CD4-positive, alpha-beta memory T cell (primary cell): ENCODE results near the gene STOX2. TPM values are rescaled to one million over a fixed set of nuclear protein-coding genes. Genes with fewer than 3 reads are reported as not detected.

Experiments
- CTCF ChIA-PET: fragments of 350-600 bp; sonication (Branson Sonifier 250); formaldehyde crosslinking; loops from one replicate; lab custom pipeline; 2021; ENCODE audit warnings: inconsistent platforms; ENCODE audit not compliant: partially characterized antibody; lab: Charles Lee
- POLR2A ChIA-PET: fragments of 350-600 bp; sonication (Branson Sonifier 250); formaldehyde crosslinking; loops from one replicate; lab custom pipeline; 2021; ENCODE audit not compliant: partially characterized antibody; lab: Charles Lee
- DNase-seq, 5 donors: peaks; one replicate each; pipeline versions ENCODE4 v3.0.0 to v3.0.0-alpha.2; 2020 to 2022; ENCODE audit warnings: mixed read lengths in 1 of 5
- H3K27ac ChIP-seq: one replicate; pipeline ENCODE4 v1.7.0; 2013; ENCODE audit warnings: low read depth, low read length
- H3K27me3 ChIP-seq: 2 replicates; pipeline ENCODE4 v1.7.0; 2013; ENCODE audit warnings: mild to moderate bottlenecking, low read length, moderate library complexity; ENCODE audit not compliant: insufficient read depth
- H3K36me3 ChIP-seq: 2 replicates; pipeline ENCODE4 v1.7.0; 2013; ENCODE audit warnings: mild to moderate bottlenecking, low read length, moderate library complexity; ENCODE audit not compliant: insufficient read depth
- H3K4me1 ChIP-seq: 2 replicates; pipeline ENCODE4 v1.7.0; 2013; ENCODE audit warnings: mild to moderate bottlenecking, low read length, moderate library complexity; ENCODE audit not compliant: insufficient read depth
- H3K4me3 ChIP-seq, 2 donors: one replicate each; pipeline ENCODE4 v1.7.0; 2013; ENCODE audit warnings: low read length in 2 of 2, mild to moderate bottlenecking in 1 of 2
- H3K9me3 ChIP-seq, 2 donors: one replicate each; pipeline ENCODE4 v1.7.0; 2013; ENCODE audit warnings: low read length in 2 of 2, control low read depth in 1 of 2; ENCODE audit not compliant: control insufficient read depth in 1 of 2
- H3K27ac Mint-ChIP-seq, 7 donors: one replicate each; pipeline ENCODE4 v1.8.0; 2020 to 2021; ENCODE audit warnings: mixed read lengths in 7 of 7, mild to moderate bottlenecking in 6 of 7, inconsistent platforms in 3 of 7, moderate library complexity in 3 of 7
- H3K27me3 Mint-ChIP-seq, 2 donors: one replicate each; pipeline ENCODE4 v1.8.0; 2020 to 2021; ENCODE audit warnings: mixed read lengths in 2 of 2
- H3K36me3 Mint-ChIP-seq, 2 donors: one replicate each; pipeline ENCODE4 v1.8.0; 2020 to 2021; ENCODE audit warnings: mixed read lengths in 2 of 2, inconsistent platforms in 1 of 2, mild to moderate bottlenecking in 1 of 2
- H3K4me1 Mint-ChIP-seq, 4 donors: one replicate each; pipeline ENCODE4 v1.8.0; 2020 to 2021; ENCODE audit warnings: mixed read lengths in 4 of 4, mild to moderate bottlenecking in 1 of 4
- H3K4me3 Mint-ChIP-seq, 8 donors: one replicate each; pipeline ENCODE4 v1.8.0; 2020 to 2021; ENCODE audit warnings: mixed read lengths in 8 of 8, mild to moderate bottlenecking in 7 of 8, moderate library complexity in 6 of 8, inconsistent platforms in 3 of 8
- H3K9me3 Mint-ChIP-seq, 8 donors: one replicate each; pipeline ENCODE4 v1.8.0; 2020 to 2021; ENCODE audit warnings: mixed read lengths in 8 of 8, mild to moderate bottlenecking in 5 of 8, inconsistent platforms in 3 of 8, moderate library complexity in 1 of 8
- intact Hi-C: fragments of 100-400 bp; cut with micrococcal nuclease; formaldehyde crosslinking; loops from one replicate; pipeline ENCODE4 v1.15.1; 2023
- polyA plus RNA-seq, 2 donors: library from polyadenylated mRNA; unstranded; fragments of 300-500 nt; fragmentation: Illumina TruSeq; gene quantifications; one replicate each; pipeline ENCODE4 v1.2.3, GENCODE V29; 2021
- total RNA-seq, 2 experiments: library from RNA; stranded (reverse); gene quantifications; one replicate each; pipeline ENCODE4 v1.2.3, GENCODE V29; 2021

Gene STOX2
- total and polyA plus RNA-seq, 4 experiments from 2014 or later, result not detected

- H3K36me3 ChIP-seq, result no peaks in the 10 kb centered on the region
- no peak overlapping the region for H3K27ac ChIP-seq
- no peaks in the 10 kb centered on the region for H3K4me1 ChIP-seq
- no peak overlapping the region for H3K4me3 ChIP-seq
- no peaks in the 10 kb centered on the region for H3K9me3 ChIP-seq
- DNase-seq, result no peak
- H3K4me3 Mint-ChIP-seq, result no peak overlapping the region
- intact Hi-C loops, result no loop called here
- H3K27ac Mint-ChIP-seq, result no peak overlapping the region
- no peaks in the 10 kb centered on the region for H3K36me3 Mint-ChIP-seq
- H3K27me3 ChIP-seq, result peaks cover 9% of the 10 kb centered on the region
- H3K27me3 Mint-ChIP-seq, result peaks cover 10 to 12% of the 10 kb centered on the region in 2 donors
- ChIA-PET POLR2A (no interaction called here), CTCF (no interaction called here)
- peaks cover 0 to 6% (median 4%) of the 10 kb centered on the region in 8 donors for H3K9me3 Mint-ChIP-seq
- H3K4me1 Mint-ChIP-seq, result no peaks in the 10 kb centered on the region
These were observed 6.7 kb upstream of the STOX2 start for GRCh38 chr4:183898456-183898855.

DNA sequence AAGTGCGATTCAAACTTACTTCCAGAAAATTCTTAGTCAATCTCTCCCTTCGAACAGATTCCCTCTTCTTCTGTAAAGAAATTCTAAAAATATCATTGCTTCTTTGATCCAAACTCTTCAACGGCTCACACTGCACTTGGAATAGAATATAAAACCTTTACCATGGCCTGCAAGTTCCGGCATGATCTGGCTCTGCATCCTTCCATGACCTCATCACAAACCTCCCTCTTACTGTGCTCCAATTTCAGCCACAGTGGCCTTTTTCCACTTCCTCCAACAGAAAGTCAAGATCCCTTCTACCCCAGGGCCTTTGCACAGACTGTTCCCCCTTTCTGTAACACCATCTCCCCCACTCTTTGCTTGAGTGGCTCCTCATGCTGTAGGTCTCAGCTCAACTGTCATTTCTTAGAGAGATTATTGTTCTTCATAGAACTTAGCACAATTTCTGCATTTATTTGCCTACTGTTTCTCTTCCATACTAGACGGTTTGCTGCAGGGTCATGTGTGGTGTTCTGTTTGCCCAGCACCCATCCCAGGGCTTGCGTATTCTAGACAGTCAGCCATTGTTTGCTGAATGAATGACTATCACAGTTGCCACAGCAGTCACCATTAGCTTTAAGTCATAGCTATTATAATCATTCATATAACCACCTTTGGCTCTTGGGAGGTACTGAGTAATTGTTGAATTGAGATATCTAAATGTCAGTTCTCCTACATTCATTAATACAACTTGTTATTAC, 1.9 kb upstream of the STOX2 start:
- Mint-ChIP-seq H3K9me3 (peaks cover 0 to 6% (median 4%) of the 10 kb centered on the region in 8 donors), H3K27me3 (peaks cover 26 to 27% of the 10 kb centered on the region in 2 donors), H3K4me3 (no peak overlapping the region), H3K27ac (no peak overlapping the region), H3K4me1 (peaks cover 2 to 7% (median 4%) of the 10 kb centered on the region in 4 donors), H3K36me3 (no peaks in the 10 kb centered on the region)
- H3K27ac ChIP-seq, result no peak overlapping the region
- no peaks in the 10 kb centered on the region for H3K36me3 ChIP-seq
- no peaks in the 10 kb centered on the region for H3K4me1 ChIP-seq
- H3K27me3 ChIP-seq, result peaks cover 16% of the 10 kb centered on the region
- no peak for DNase-seq
- H3K4me3 ChIP-seq, result no peak overlapping the region
- ChIA-PET CTCF (interaction anchor here (1.0 kb wide), 1 partner anchor 86 kb away, joined by 3 read pairs; no protein-coding TSS in a partner anchor), POLR2A (no interaction called here)
- intact Hi-C loops, result no loop called here
- no peaks in the 10 kb centered on the region for H3K9me3 ChIP-seq

DNA sequence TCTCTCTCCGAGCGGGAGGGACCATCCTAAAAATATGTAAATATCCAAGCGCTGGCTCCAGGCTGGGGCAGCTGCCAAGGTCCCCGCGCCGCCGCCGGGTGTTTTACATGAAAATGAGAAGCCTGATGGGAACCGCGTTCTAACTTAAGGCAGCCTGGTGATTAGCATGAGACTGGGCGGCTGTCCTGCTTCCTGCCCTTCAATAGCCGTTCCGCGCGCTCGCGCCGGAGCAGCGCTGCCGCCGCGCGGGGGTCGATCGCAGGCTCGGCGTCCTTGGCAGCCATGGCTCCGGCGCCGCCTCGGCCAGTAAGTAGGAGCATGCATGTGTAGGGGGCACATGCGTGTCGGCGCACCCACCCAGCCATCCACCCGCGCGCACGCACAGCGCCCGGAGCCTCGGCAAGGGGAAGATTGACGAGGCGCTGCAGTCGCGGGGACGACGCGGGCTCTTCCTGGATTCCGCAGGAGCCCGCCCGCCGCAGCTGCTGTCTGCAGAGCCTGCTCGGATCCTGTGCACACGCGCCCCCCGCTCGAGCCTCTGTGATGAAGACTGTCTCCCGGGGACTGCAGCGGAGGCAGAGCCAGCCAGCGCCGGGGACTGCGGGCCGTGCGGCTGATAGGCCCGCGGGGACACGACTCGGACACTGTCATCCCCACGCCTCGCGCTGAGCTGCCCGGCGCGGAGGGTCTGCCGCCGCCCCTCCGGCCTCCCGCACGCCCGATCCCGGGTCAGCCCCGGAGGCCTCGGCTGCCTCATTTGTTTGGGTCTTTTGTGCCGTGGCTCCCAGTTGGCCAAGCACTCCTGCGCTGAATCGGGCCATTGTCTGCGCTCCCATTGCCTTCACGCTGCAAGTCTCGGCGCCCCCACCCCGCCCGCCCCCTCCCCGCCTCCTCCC, 734 bp downstream of the STOX2 start:
- Mint-ChIP-seq H3K27me3 (peaks cover 37 to 39% of the 10 kb centered on the region in 2 donors), H3K36me3 (no peaks in the 10 kb centered on the region), H3K9me3 (peaks cover 0 to 6% (median 1%) of the 10 kb centered on the region in 8 donors), H3K4me3 (peak overlapping the region in 2 of 8 donors; percentile 19 to 51), H3K27ac (no peak overlapping the region), H3K4me1 (peaks cover 2 to 7% (median 4%) of the 10 kb centered on the region in 4 donors)
- Histone ChIP-seq H3K27ac (no peak overlapping the region), H3K4me3 (no peak overlapping the region), H3K36me3 (no peaks in the 10 kb centered on the region), H3K27me3 (peaks cover 16% of the 10 kb centered on the region), H3K4me1 (no peaks in the 10 kb centered on the region), H3K9me3 (no peaks in the 10 kb centered on the region)
- DNase-seq, result no peak
- intact Hi-C loops, result no loop called here
- POLR2A ChIA-PET, result no interaction called here
- CTCF ChIA-PET, result no interaction called here

- peaks cover 0 to 6% (median 0%) of the 10 kb centered on the region in 8 donors for H3K9me3 Mint-ChIP-seq
- CTCF ChIA-PET, result no interaction called here
- no peaks in the 10 kb centered on the region for H3K36me3 Mint-ChIP-seq
- POLR2A ChIA-PET, result no interaction called here
- peaks cover 2 to 7% (median 4%) of the 10 kb centered on the region in 4 donors for H3K4me1 Mint-ChIP-seq
- intact Hi-C loops, result no loop called here
- H3K27ac ChIP-seq, result no peak overlapping the region
- no peak overlapping the region for H3K27ac Mint-ChIP-seq
- no peak overlapping the region for H3K4me3 Mint-ChIP-seq
- H3K27me3 Mint-ChIP-seq, result peaks cover 36 to 37% of the 10 kb centered on the region in 2 donors
- no peaks in the 10 kb centered on the region for H3K4me1 ChIP-seq
- no peak overlapping the region for H3K4me3 ChIP-seq
- no peaks in the 10 kb centered on the region for H3K9me3 ChIP-seq
- no peak for DNase-seq
- peaks cover 16% of the 10 kb centered on the region for H3K27me3 ChIP-seq
- H3K36me3 ChIP-seq, result no peaks in the 10 kb centered on the region
These were observed 1.3 kb downstream of the STOX2 start for GRCh38 chr4:183906489-183906738.

DNA sequence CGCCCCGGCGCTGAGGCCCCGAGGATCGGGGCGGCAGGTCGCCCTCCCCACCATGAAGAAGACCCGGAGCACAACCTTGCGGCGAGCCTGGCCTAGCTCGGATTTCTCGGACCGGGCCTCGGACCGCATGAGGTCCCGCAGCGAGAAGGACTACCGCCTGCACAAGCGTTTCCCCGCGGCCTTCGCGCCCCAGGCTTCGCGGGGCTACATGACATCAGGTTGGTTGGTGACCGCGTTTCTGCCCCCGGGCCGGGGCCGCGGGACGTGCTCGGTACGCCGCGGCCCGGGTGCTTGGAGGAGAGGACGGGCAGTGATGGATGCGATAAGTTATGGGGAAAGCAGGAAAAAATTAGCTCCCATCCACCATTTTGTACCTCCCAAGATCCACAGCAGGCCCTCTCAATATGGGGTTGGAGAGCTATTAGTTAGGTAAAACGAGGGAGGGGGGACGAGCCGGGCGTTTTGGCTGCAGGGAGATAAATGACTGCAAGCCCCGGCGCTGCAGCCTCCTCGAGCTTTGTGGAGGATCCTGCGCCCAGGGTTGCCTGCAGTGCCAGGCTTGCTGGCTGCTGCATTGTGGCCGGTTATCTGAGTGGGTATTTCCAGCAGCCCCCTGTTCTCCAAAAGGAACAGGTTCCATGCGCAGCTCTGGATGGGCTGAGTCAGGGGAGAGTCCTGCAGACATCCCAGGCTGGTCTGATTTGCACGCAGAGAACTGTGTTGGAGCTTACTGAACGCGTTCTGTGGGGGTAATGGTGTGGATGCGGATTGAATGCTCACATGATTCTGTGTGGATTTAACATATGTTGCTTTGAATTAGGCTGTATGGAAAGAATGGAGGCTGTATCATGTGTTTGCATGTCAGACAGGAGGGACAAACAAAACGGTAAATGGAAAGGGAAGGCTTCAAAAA, 1.9 kb downstream of the STOX2 start:
- H3K4me3 Mint-ChIP-seq, result peak overlapping the region in 4 of 8 donors; percentile 3 to 44 (median 38)
- ChIA-PET POLR2A (no interaction called here), CTCF (no interaction called here)

GRCh38 chr4:183907871-183908683, 3.0 kb downstream of the STOX2 start:
- H3K4me3 Mint-ChIP-seq, result no peak overlapping the region

More for the DNA sequence above, 1.9 kb downstream of the STOX2 start:
- H3K4me3 ChIP-seq, result no peak overlapping the region
- intact Hi-C loops, result no loop called here
- Mint-ChIP-seq H3K27me3 (peaks cover 36 to 37% of the 10 kb centered on the region in 2 donors), H3K27ac (no peak overlapping the region), H3K9me3 (peaks cover 0 to 6% (median 0%) of the 10 kb centered on the region in 8 donors), H3K36me3 (no peaks in the 10 kb centered on the region), H3K4me1 (peaks cover 2 to 7% (median 4%) of the 10 kb centered on the region in 4 donors)
- no peak for DNase-seq
- no peaks in the 10 kb centered on the region for H3K4me1 ChIP-seq
- peaks cover 16% of the 10 kb centered on the region for H3K27me3 ChIP-seq
- H3K27ac ChIP-seq, result no peak overlapping the region
- no peaks in the 10 kb centered on the region for H3K36me3 ChIP-seq
- no peaks in the 10 kb centered on the region for H3K9me3 ChIP-seq

More at GRCh38 chr4:183907871-183908683, 3.0 kb downstream of the STOX2 start:
- H3K4me1 ChIP-seq, result no peaks in the 10 kb centered on the region
- H3K27me3 ChIP-seq, result peaks cover 11% of the 10 kb centered on the region
- intact Hi-C loops, result no loop called here
- DNase-seq, result no peak
- no peaks in the 10 kb centered on the region for H3K36me3 ChIP-seq
- Mint-ChIP-seq H3K9me3 (peaks cover 0 to 5% (median 0%) of the 10 kb centered on the region in 8 donors), H3K27ac (no peak overlapping the region), H3K4me1 (peaks cover 2 to 7% (median 4%) of the 10 kb centered on the region in 4 donors), H3K36me3 (no peaks in the 10 kb centered on the region), H3K27me3 (peaks cover 31% of the 10 kb centered on the region in 2 donors)
- H3K4me3 ChIP-seq, result no peak overlapping the region
- H3K9me3 ChIP-seq, result no peaks in the 10 kb centered on the region
- H3K27ac ChIP-seq, result no peak overlapping the region
- ChIA-PET CTCF (no interaction called here), POLR2A (no interaction called here)
